ENCODE results near the gene SLA2. TPM values are rescaled to one million over a fixed set of nuclear protein-coding genes. Genes with fewer than 3 reads are reported as not detected.
A peak's percentile ranks its signal among the peaks of the same experiment; 100 is the strongest.
"Not testable (repeated sequence)": the region's sequence is repeated elsewhere in the genome, so short reads cannot be mapped to it uniquely, and the experiment has no call there.

SLA2 gene
- polyA plus RNA-seq, 4 donors: 0.32 to 0.54 (median 0.44) TPM

DNA sequence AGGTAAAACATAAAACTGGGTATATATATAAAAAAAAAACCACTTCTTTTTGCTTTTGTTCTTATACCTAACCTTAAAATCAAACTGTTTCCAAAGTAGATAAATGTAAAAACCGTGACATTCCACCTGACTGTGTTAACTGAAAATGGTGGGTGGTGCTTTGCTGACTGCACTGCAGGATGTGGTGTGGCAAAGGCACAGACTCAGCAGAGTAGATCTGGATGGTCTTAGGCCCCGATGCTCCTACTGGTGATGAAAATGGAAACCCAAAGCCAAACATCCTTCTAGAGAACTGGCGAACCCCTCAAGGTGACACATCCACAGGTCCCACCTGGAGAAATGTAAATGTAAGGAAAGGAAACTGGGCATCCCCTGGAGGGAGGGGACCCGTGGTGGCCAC lies 63.7 kb downstream of the SLA2 start:
- no peak for DNase-seq (ENCODE audit: low read depth in 4 of 4, low spot score in 3 of 4)

- no peak for DNase-seq (ENCODE audit: low read depth in 4 of 4, low spot score in 3 of 4)
These were observed 65.9 kb downstream of the SLA2 start for GRCh38 chr20:36579996-36580545.

DNA sequence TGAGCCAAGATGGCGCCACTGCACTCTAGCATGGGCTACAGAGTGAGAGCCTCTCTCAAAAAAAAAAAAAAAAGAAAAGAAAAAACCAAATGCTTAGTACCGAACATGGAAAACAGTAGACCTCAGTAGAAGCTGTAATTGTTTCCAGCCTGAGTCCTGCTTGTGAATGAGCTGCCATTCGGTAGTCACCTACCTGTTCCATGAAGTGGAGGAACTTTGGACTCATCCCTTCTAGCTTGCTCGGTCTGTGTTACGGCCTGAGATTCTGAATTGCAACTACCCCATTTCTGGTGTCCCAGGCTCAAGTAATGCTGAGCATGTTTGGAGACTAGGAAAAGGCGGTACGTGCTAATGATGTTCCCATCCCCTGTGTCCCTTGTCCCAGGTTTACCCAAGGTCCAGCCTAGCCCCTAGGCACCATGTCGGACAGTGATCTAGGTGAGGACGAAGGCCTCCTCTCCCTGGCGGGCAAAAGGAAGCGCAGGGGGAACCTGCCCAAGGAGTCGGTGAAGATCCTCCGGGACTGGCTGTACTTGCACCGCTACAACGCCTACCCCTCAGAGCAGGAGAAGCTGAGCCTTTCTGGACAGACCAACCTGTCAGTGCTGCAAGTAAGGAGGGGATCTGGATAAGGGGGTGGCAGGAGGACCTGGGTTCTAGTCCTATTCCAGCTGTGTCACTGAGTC lies 67.5 kb downstream of the SLA2 start:
- no peak for DNase-seq (ENCODE audit: low read depth in 4 of 4, low spot score in 3 of 4)

DNA sequence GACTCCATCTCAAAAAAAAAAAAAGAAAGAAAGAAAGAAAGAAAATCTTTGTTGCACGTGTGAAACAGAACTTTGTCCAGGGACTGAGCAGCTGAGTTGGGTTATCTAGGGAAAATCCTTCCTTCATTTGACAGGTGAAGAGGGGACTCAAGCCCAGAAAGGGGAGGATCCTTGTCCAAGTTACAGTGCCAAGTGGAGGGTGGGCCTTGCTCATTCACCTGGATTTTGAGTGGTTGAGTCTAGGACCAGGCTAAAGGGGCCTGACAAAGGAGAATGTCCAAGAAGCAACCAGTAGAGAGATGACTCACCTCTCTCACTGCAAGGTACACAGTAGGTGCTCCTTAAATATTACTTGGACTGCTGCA lies 69.9 kb downstream of the SLA2 start:
- DNase-seq (ENCODE audit: low read depth in 4 of 4, low spot score in 3 of 4): no peak

- peak in 2 of 4 donors; percentile 60 to 68 for DNase-seq (ENCODE audit: low read depth in 4 of 4, low spot score in 3 of 4)
These were observed 71.4 kb downstream of the SLA2 start for GRCh38 chr20:36574366-36575135.

DNA sequence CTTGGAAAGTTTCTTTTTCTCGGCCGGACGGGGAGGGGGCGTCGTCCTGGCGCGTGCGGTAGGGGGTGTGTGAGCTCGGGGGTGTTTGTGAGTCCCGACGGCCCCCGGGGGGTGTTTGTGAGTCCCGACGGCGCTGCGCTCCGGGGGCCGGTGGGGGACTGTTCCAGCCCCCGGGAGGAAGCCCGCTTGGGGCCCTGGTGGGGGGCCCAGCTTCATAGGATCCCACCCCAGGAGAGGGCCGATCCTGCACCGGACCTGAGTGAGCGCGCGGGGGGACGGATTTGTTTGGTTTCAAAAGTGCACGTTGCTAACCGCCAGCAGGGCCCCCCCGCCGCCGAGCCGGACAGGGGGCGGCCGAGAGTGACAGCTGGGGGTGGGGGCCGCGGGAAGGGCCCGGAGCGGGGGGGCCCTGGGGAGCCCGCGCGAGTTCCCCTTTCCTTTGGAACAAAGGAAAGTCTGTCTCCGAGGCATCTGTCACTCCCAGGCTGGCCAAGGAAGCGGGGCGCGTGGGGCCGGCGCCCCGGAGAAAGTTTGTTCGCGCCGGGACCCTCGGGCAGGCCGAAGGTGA lies 72.1 kb downstream of the SLA2 start:
- DNase-seq (ENCODE audit: low read depth in 4 of 4, low spot score in 3 of 4): peak in 1 of 4 donors; percentile 44

GRCh38 chr20:36573103-36573797 lies 72.7 kb downstream of the SLA2 start, which contains the start of gene TGIF2:
TSS of gene TGIF2 (plus strand) at chr20:36573597. CDS start at chr20:36578775, 5,178 bp downstream.
- DNase-seq (ENCODE audit: low read depth in 4 of 4, low spot score in 3 of 4): peak; percentile 79 to 90 (median 89)

DNA sequence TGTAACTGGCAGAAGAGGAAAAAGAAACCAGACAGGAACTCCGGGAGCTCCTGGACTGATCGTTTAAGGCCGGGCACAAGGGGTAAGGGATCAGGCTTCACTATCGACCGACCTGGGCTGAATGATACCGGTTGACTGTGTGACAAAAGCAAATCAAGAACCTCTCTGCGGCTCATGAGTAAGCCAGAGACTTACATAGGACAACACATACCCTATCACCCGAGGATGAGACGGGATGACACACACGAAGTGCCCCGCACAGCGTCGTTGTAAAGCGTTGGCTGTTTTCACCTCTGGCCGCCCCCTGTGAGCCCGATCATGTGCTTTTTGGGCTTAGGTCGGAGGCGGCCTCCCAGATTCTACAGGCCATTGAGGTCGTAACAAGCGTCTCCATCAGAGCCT lies 73.3 kb downstream of the SLA2 start:
- DNase-seq (ENCODE audit: low read depth in 4 of 4, low spot score in 3 of 4): peak in 1 of 4 donors; percentile 20

DNA sequence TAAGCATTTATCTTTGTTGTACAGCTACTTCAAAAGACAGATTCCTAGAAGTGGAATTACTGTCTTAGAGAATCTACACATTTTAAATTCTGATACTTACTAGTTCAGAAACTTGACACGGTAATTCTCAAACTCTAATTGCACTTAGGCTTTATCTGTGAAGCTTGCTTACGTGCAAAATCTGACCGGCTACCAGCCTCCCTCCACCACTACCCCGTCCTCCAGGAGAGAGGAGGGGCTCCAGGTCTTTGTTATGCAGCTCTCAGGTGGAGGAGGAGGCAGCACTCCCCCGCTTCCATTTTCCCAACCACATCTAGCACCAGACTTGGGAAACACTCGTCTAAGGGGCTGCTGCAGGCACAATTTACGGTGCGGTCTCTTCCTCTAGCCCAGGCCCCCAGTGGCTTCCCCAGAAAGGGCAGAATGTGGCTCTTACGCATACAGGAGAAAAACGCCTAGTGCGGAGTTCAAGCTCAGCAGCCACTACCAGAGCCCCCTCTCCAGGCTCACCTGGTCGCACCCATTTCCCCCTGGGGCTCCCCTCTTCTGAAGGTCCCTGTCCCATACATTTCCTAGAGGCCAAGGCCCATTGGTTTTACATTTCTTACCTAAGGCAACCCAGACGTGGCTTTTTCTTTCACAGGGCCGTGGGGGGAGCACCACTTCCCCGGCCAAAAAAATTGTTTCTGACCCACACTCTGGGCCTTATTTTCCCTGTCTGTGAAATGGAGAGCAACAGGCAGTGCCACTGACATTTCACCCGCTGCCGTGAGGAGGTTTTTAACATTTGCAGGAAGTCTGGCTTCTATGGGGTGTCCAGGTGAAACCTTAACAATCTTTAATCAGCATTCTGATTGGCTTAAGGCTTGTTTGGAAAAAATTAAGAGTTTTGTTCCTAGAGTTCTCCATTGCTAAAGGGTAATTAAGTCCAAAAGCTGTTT lies 74.2 kb downstream of the SLA2 start:
- peak in 3 of 4 donors; percentile 42 to 55 (median 52) for DNase-seq (ENCODE audit: low read depth in 4 of 4, low spot score in 3 of 4)

DNA sequence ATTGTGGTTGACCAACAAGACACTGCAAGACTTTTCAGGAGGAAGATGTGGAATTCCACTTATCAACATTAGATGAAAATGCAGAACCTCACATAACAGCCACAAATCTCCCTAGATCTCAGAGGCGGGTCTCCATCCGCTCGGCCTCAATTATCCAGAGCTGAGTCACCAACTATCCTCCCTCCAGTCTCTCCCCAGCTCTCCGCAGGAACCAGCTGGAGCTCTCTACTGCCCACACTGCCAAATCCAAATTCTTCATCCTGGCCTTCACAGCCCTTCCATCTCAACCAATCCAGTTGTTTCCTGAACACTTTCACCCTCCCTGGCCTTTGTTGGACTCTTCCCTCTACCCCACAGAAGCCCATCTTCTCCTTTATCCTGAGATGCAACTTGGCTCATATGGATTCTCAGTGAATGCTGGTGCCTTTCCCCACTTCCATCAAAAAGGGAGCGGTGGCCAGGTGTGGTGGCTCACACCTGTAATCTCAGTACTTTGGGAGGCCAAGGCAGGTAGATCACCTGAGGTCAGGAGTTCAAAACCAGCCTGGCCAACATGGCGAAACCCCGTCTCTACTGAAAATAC lies 76.1 kb downstream of the SLA2 start:
- DNase-seq (ENCODE audit: low read depth in 4 of 4, low spot score in 3 of 4): no peak

DNA sequence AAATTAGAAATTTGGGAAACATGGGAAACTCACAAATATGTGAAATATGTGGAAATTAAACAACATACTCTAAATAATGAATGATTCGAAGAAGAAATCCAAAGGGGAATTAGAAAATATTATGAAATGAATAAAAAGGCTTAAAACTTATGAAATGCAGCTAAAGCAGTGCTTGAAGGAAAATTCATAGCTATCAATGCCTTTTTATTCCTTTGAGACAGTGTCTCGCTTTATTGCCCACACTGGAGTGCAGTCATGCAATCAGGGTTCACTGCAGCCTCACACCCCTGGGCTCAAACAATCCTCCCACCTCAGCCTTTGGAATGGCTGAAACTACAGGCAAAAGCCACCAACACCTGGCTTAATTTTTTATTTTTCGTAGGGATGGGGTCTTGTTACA lies 80.5 kb downstream of the SLA2 start:
- no peak for DNase-seq (ENCODE audit: low read depth in 4 of 4, low spot score in 3 of 4)

DNA sequence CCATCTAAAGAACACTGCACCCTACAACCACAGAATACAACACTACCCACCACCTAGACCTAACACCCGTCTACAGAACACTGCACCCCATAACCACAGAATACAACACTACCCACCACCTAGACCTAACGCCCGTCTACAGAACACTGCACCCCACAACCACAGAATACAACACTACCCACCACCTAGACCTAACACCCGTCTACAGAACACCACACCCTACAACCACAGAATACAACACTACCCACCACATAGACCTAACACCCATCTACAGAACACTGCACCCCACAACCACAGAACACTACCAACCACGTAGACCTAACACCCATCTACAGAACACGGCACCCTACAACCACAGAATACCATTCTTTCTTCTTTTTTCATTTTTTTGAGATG lies 81.3 kb downstream of the SLA2 start:
- not testable (repeated sequence) for DNase-seq (ENCODE audit: low read depth in 4 of 4, low spot score in 3 of 4)

DNA sequence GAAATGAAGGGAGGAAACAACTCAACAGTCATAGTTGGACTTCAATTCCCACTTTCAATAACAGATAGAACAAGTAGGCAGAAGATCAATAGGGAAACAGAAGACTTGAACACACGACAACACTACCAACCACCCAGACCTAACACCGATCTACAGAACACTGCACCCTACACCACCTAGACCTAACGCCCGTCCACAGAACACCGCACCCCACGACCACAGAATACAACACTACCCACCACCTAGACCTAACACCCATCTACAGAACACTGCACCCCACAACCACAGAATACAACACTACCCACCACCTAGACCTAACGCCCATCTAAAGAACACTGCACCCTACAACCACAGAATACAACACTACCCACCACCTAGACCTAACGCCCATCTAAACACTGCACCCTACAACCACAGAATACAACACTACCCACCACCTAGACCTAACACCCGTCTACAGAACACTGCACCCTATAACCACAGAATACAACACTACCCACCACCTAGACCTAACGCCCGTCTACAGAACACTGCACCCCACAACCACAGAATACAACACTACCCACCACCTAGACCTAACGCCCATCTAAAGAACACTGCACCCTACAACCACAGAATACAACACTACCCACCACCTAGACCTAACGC lies 81.8 kb downstream of the SLA2 start:
- not testable (repeated sequence) for DNase-seq (ENCODE audit: low read depth in 4 of 4, low spot score in 3 of 4)

- DNase-seq (ENCODE audit: low read depth in 4 of 4, low spot score in 3 of 4): no peak
These were observed 82.6 kb downstream of the SLA2 start for GRCh38 chr20:36563374-36563773.

- no peak for DNase-seq (ENCODE audit: low read depth in 4 of 4, low spot score in 3 of 4)
These were observed 83.3 kb downstream of the SLA2 start for GRCh38 chr20:36562724-36563123.
